Smooth muscle cell (in vitro differentiated cells): ENCODE measurements around the gene HAUS7. TPM values are rescaled to one million over a fixed set of nuclear protein-coding genes. Genes with fewer than 3 reads are reported as not detected.

ENCODE experiments used
- DNase-seq: peaks from one replicate; lab custom pipeline; 2025; ENCODE audit not compliant: unreplicated experiment; lab: John Stamatoyannopoulos, UW
- H2AFZ ChIP-seq: fragments of 200-600 bp; sonication (generic); 2 replicates; pipeline ENCODE4 v1.6.0; 2016; ENCODE audit warnings: antibody characterized with exemption, low read depth, mild to moderate bottlenecking
- H3F3A ChIP-seq: fragments of 200-600 bp; sonication (generic); 2 replicates; pipeline ENCODE4 v1.6.0; 2017; ENCODE audit warnings: antibody characterized with exemption, low read depth
- H3K27ac ChIP-seq: fragments of 200-600 bp; sonication (generic); 2 replicates; pipeline ENCODE4 v1.5.1; 2016; ENCODE audit warnings: low read depth, mild to moderate bottlenecking
- H3K27me3 ChIP-seq: fragments of 200-600 bp; sonication (generic); 2 replicates; pipeline ENCODE4 v1.6.1; 2016; ENCODE audit warnings: low read depth, mild to moderate bottlenecking
- H3K36me3 ChIP-seq: fragments of 200-600 bp; sonication (generic); 2 replicates; pipeline ENCODE4 v1.5.1; 2016; ENCODE audit warnings: low read depth
- H3K4me1 ChIP-seq: fragments of 200-600 bp; sonication (generic); 2 replicates; pipeline ENCODE4 v1.5.1; 2016; ENCODE audit warnings: low read depth
- H3K4me2 ChIP-seq: fragments of 200-600 bp; sonication (generic); 2 replicates; pipeline ENCODE4 v1.6.0; 2016; ENCODE audit warnings: mild to moderate bottlenecking
- H3K4me3 ChIP-seq: fragments of 200-600 bp; sonication (generic); 2 replicates; pipeline ENCODE4 v1.5.1; 2016; ENCODE audit warnings: mild to moderate bottlenecking
- H3K79me2 ChIP-seq: fragments of 200-600 bp; sonication (generic); 2 replicates; pipeline ENCODE4 v1.6.0; 2016; ENCODE audit warnings: low read depth, mild to moderate bottlenecking
- H3K9ac ChIP-seq: fragments of 200-600 bp; sonication (generic); 2 replicates; pipeline ENCODE4 v1.6.0; 2016; ENCODE audit warnings: low read depth
- H3K9me3 ChIP-seq: fragments of 200-600 bp; sonication (generic); replicated peaks from 2 replicates; pipeline ENCODE4 v1.5.1; 2016; ENCODE audit warnings: low read depth
- H4K20me1 ChIP-seq: fragments of 200-600 bp; sonication (generic); 2 replicates; pipeline ENCODE4 v1.6.0; 2016; ENCODE audit warnings: low read depth
- WGBS: methylation state at CpG from one replicate; pipeline ENCODE4 v1.1.7; 2016; ENCODE audit warnings: low lambda C conversion rate; 5-methylcytosine and 5-hydroxymethylcytosine counted together
- polyA plus RNA-seq: library from polyadenylated mRNA; unstranded; fragments of >200 nt; fragmentation: Nextera tagmentation; extraction: Ambion mirVana; gene quantifications from 2 replicates; pipeline ENCODE4 v1.2.1, GENCODE V29; 2016
- total RNA-seq: library from RNA; depleted of rRNA; stranded (reverse); fragments of >200 nt; gene quantifications from 2 replicates; pipeline ENCODE4 v1.2.3, GENCODE V29; 2014
- TF ChIP-seq, protein P1 (sequence below): fragments of 200-600 bp; sonication (generic); IDR thresholded peaks from 2 replicates; pipeline ENCODE4 v1.5.1; 2017; ENCODE audit warnings: borderline replicate concordance, mild to moderate bottlenecking, antibody characterized with exemption; ENCODE audit not compliant: insufficient read depth, poor library complexity, severe bottlenecking

The HAUS7 gene
- total and polyA plus RNA-seq, 2 experiments from 2014 or later = 18.5 to 27.4 TPM

DNA sequence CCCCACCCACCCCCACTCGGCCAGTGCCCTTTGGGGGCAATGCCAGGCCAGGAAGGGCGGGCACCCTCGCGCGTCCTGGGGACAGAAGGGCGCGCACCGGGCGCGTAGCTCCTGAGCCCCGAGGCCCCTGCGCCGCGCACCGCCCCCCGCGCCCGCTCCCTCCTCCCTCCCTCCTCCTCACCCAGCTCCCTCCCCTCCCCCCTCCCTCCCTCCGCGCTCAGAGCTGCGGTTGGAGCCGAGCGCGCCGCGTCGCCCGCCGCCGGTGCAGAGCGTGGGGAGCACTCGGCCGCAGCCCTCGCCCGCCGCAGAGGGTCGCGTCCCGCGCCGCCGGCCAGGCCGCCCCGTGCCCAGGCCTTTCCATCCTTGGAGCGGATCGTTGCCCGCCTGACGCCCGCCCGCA, 47.0 kb upstream of the HAUS7 start, which contains the start of gene ATP2B3:
Gene ATP2B3 (plus strand): TSS at position 220 of the 400 bp plus-strand sequence. CDS start 18,606 bp downstream, outside the sequence.
- no peak within 1 kb of the TSS for H3K4me2 ChIP-seq
- H3K9me3 ChIP-seq = no peaks in the 10 kb centered on the region
- peaks cover 12% of the 10 kb centered on the region for H3K27me3 ChIP-seq
- no peaks in the 10 kb centered on the region for H3K79me2 ChIP-seq
- H3F3A ChIP-seq = no peaks in the 10 kb centered on the region
- 41% methylated on average over 9 of the region's 50 CpGs for WGBS
- no peaks in the 10 kb centered on the region for H3K36me3 ChIP-seq
- H3K4me1 ChIP-seq = no peaks in the 10 kb centered on the region
- DNase-seq = no peak
- no peak within 1 kb of the TSS for H3K9ac ChIP-seq
- H2AFZ ChIP-seq = no peak within 1 kb of the TSS
- no peak within 1 kb of the TSS for H3K4me3 ChIP-seq
- TF ChIP-seq, protein P1, sequence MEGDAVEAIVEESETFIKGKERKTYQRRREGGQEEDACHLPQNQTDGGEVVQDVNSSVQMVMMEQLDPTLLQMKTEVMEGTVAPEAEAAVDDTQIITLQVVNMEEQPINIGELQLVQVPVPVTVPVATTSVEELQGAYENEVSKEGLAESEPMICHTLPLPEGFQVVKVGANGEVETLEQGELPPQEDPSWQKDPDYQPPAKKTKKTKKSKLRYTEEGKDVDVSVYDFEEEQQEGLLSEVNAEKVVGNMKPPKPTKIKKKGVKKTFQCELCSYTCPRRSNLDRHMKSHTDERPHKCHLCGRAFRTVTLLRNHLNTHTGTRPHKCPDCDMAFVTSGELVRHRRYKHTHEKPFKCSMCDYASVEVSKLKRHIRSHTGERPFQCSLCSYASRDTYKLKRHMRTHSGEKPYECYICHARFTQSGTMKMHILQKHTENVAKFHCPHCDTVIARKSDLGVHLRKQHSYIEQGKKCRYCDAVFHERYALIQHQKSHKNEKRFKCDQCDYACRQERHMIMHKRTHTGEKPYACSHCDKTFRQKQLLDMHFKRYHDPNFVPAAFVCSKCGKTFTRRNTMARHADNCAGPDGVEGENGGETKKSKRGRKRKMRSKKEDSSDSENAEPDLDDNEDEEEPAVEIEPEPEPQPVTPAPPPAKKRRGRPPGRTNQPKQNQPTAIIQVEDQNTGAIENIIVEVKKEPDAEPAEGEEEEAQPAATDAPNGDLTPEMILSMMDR = no peak
- no peaks in the 10 kb centered on the region for H4K20me1 ChIP-seq
- no peak within 1 kb of the TSS for H3K27ac ChIP-seq

DNA sequence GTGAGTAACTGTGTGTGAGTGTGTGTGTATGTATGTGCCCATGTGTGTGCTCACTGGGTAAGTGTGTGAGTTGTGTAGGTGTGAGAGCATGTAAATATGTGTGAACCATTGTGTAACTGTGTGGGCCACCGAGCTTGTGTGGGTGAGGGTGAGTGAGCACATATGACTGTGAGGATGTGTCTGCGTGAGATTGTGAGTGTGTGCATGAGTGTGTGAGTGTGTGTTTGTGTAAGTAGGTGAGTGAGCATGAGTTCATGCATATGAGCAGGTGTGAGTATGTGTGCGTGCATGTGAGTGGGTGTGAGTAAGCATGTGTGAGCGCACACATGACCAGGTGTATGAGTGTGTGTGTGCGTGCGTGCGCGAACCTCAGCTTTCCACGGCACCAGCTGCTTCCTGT, 45.7 kb upstream of the HAUS7 start:
- no peaks in the 10 kb centered on the region for H3K9me3 ChIP-seq
- no peak overlapping the region for H3K4me2 ChIP-seq
- H3K27ac ChIP-seq = no peak overlapping the region
- H3K9ac ChIP-seq = no peak overlapping the region
- no peaks in the 10 kb centered on the region for H4K20me1 ChIP-seq
- 91% methylated on average over 9 of the region's 9 CpGs for WGBS
- DNase-seq = no peak
- H3K79me2 ChIP-seq = no peaks in the 10 kb centered on the region
- TF ChIP-seq, protein P1 = no peak
- no peak overlapping the region for H2AFZ ChIP-seq
- H3K36me3 ChIP-seq = no peaks in the 10 kb centered on the region
- H3K4me3 ChIP-seq = no peak overlapping the region
- H3F3A ChIP-seq = no peaks in the 10 kb centered on the region
- H3K4me1 ChIP-seq = no peaks in the 10 kb centered on the region
- peaks cover 12% of the 10 kb centered on the region for H3K27me3 ChIP-seq

DNA sequence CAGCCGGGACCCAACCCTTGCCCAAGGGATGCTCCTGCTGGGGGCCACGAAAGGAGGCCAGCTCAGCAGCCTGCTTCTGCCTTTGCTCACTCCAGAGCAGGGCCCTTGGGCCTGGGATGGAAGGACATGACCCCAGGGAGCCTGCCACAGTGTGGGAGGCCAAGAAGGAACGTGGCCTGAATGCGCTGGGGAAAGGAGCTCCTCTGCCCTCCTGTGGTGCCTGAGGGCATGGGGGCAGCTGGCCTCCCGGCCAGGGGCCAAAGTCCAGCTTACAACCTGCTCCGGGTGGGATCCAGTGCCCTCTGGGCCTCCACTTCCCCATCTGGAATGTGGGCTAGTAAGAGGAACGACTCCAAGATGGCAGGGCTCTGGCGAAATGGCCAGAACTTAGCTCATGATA, 45.1 kb upstream of the HAUS7 start:
- Histone ChIP-seq H4K20me1 (peaks cover 2% of the 10 kb centered on the region), H3F3A (no peaks in the 10 kb centered on the region), H3K4me3 (no peak overlapping the region), H3K4me1 (no peaks in the 10 kb centered on the region), H3K9ac (no peak overlapping the region), H2AFZ (no peak overlapping the region), H3K4me2 (no peak overlapping the region), H3K79me2 (no peaks in the 10 kb centered on the region), H3K9me3 (no peaks in the 10 kb centered on the region), H3K27ac (no peak overlapping the region), H3K36me3 (no peaks in the 10 kb centered on the region), H3K27me3 (peaks cover 12% of the 10 kb centered on the region)
- TF ChIP-seq, protein P1 = no peak
- no peak for DNase-seq
- 76% methylated on average over 8 of the region's 8 CpGs for WGBS

DNA sequence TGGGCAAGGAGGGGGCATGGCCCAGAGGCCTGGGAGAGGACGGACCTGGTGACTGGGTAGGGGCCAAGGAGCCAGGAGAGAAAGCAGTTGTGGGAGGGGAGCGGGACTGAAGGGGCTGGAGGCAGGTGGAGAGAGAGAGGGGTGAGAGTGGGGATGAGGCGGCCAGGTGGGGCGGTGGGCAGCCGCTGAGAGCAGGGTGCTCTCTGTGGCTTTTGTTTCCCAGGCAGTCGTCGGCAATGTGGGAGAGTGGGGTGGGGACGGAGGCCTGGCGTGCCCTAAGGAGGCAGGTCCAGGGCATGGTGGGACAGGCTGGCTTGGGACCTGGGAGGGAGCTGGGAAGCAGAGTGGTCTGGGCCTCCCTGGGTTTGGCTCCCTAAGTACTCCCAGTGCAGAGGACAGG, 43.9 kb upstream of the HAUS7 start:
- Histone ChIP-seq H3F3A (no peaks in the 10 kb centered on the region), H3K27me3 (peaks cover 12% of the 10 kb centered on the region), H3K4me3 (no peak overlapping the region), H3K4me1 (no peaks in the 10 kb centered on the region), H3K9ac (no peak overlapping the region), H2AFZ (no peak overlapping the region), H3K36me3 (no peaks in the 10 kb centered on the region), H3K4me2 (no peak overlapping the region), H4K20me1 (peaks cover 4% of the 10 kb centered on the region), H3K9me3 (no peaks in the 10 kb centered on the region), H3K27ac (no peak overlapping the region), H3K79me2 (no peaks in the 10 kb centered on the region)
- DNase-seq = no peak
- TF ChIP-seq, protein P1 = no peak
- 81% methylated on average over 9 of the region's 9 CpGs for WGBS
